RWPE2 (cell line): ENCODE measurements around the gene INAVA.

Experiments used
- ATAC-seq: fragments of 200-7000 bp; cut with Tn5 transposase; 3 replicates; pipeline ENCODE4 v1.9.1; 2021; ENCODE audit warnings: low read depth
- DNase-seq: peaks from one replicate; pipeline ENCODE4 v3.0.0-alpha.2; 2020; ENCODE audit warnings: low spot score
- H3K27ac ChIP-seq: fragments of 450-650 bp; 2 replicates; pipeline ENCODE4 v1.5.1; 2017; ENCODE audit warnings: mild to moderate bottlenecking; ENCODE audit not compliant: poor library complexity, severe bottlenecking
- H3K27me3 ChIP-seq: fragments of 250-450 bp; sonication (Bioruptor Pico); 2 replicates; pipeline ENCODE4 v1.5.1; 2021; ENCODE audit warnings: mild to moderate bottlenecking, moderate library complexity; ENCODE audit not compliant: insufficient read depth, poor library complexity, severe bottlenecking
- H3K36me3 ChIP-seq: fragments of 250-450 bp; sonication (Bioruptor Pico); 2 replicates; pipeline ENCODE4 v1.5.1; 2020; ENCODE audit warnings: low read depth, mild to moderate bottlenecking, moderate library complexity
- H3K4me1 ChIP-seq: fragments of 250-450 bp; sonication (Bioruptor Pico); 2 replicates; pipeline ENCODE4 v1.5.1; 2021; ENCODE audit warnings: mild to moderate bottlenecking, moderate library complexity; ENCODE audit not compliant: insufficient read depth, poor library complexity, severe bottlenecking
- H3K4me3 ChIP-seq: fragments of 250-450 bp; sonication (Bioruptor Pico); 2 replicates; pipeline ENCODE4 v1.5.1; 2021; ENCODE audit warnings: mild to moderate bottlenecking, moderate library complexity; ENCODE audit not compliant: severe bottlenecking
- H3K9me3 ChIP-seq: fragments of 250-450 bp; sonication (Bioruptor Pico); 2 replicates; pipeline ENCODE4 v1.5.1; 2021; ENCODE audit warnings: mild to moderate bottlenecking, moderate library complexity; ENCODE audit not compliant: severe bottlenecking
- TF ChIP-seq, protein P1 (sequence below): fragments of 450-650 bp; IDR thresholded peaks from one replicate; pipeline ENCODE4 v1.5.1; 2017; ENCODE audit warnings: mild to moderate bottlenecking, moderate library complexity; ENCODE audit not compliant: poor library complexity, severe bottlenecking

INAVA gene

DNA sequence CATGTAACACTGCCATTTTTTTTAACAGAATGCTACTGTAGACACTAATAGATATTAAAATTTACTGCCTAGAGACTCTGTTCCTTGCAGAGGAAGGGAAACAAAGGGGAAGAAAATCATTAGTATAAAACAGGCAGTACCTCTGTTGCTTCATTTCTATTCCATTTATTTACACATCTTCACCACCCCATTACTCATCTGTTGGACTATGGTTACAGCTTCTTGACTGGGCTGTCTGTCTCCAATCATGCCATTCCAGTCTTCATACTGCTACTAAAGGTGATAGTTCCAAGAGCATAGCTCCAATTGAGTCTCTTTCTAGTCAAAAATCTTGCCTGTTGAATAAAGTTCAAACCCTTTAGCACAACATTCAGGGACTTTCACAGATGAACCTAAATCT lies 44.1 kb upstream of the INAVA start:
- Histone ChIP-seq H3K36me3 (peaks cover 100% of the 10 kb centered on the region), H3K27me3 (no peaks in the 10 kb centered on the region), H3K4me3 (no peak overlapping the region), H3K4me1 (no peaks in the 10 kb centered on the region), H3K27ac (no peak overlapping the region), H3K9me3 (no peaks in the 10 kb centered on the region)
- ATAC-seq (peak; percentile 33; the same call in 1 of the 3 replicates), DNase-seq (no peak)
- TF ChIP-seq, protein P1, sequence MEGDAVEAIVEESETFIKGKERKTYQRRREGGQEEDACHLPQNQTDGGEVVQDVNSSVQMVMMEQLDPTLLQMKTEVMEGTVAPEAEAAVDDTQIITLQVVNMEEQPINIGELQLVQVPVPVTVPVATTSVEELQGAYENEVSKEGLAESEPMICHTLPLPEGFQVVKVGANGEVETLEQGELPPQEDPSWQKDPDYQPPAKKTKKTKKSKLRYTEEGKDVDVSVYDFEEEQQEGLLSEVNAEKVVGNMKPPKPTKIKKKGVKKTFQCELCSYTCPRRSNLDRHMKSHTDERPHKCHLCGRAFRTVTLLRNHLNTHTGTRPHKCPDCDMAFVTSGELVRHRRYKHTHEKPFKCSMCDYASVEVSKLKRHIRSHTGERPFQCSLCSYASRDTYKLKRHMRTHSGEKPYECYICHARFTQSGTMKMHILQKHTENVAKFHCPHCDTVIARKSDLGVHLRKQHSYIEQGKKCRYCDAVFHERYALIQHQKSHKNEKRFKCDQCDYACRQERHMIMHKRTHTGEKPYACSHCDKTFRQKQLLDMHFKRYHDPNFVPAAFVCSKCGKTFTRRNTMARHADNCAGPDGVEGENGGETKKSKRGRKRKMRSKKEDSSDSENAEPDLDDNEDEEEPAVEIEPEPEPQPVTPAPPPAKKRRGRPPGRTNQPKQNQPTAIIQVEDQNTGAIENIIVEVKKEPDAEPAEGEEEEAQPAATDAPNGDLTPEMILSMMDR = no peak

DNA sequence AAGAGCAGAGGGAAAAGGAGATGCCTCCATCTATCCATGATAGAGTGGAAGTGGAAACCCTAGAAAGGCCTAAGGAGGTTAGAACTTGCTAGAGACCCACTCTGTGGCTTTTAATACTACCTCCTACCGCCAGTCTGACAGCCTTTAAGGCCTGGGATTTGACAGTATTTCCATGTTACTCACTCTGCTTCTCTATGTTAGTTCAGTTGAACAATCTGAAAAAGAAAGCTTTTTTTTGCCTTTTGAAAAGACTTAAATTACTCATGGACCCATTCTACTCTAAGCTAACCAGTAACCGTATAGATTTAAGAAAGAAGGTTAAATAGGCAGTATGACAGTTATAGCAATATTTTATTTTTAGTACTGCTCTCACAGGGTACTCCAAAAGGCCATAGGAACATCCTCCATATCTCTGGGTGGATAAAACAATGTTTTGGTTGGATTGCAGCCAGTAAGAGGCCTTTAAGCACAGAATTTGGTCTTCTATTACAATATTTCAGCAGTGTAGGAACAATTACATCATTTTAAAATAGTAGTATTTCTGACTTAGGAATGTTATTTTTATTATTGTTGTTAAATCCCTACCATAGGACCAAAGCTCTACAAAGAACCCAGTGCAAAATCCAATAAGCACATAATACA lies 37.9 kb upstream of the INAVA start:
- TF ChIP-seq, protein P1 = no peak
- no peak for DNase-seq
- no peak overlapping the region for H3K4me3 ChIP-seq
- no peaks in the 10 kb centered on the region for H3K9me3 ChIP-seq
- no peak for ATAC-seq
- H3K36me3 ChIP-seq = peaks cover 94% of the 10 kb centered on the region
- H3K4me1 ChIP-seq = no peaks in the 10 kb centered on the region
- no peaks in the 10 kb centered on the region for H3K27me3 ChIP-seq
- no peak overlapping the region for H3K27ac ChIP-seq

DNA sequence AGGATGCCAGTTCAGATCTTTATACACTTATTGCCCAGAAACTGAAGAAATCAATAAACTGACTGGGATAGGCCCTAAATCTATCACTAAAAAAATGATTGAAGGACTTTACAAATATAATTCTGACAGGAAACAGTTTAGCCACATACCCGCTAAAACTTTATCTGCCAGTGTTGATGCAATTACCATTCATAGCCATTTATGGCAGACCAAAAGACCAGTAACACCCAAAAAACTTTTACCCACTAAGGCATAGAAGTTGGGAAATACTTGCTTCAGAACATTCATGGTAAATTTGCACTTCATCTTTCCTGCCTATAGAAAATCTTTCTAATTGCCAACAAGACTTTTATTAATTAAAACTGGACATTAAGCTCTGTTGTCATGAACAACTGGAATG lies 36.9 kb upstream of the INAVA start:
- no peak for ATAC-seq
- DNase-seq = no peak
- H3K27me3 ChIP-seq = no peaks in the 10 kb centered on the region
- H3K9me3 ChIP-seq = no peaks in the 10 kb centered on the region
- H3K36me3 ChIP-seq = peaks cover 94% of the 10 kb centered on the region
- H3K27ac ChIP-seq = no peak overlapping the region
- TF ChIP-seq, protein P1 = no peak
- H3K4me1 ChIP-seq = no peaks in the 10 kb centered on the region
- H3K4me3 ChIP-seq = no peak overlapping the region

DNA sequence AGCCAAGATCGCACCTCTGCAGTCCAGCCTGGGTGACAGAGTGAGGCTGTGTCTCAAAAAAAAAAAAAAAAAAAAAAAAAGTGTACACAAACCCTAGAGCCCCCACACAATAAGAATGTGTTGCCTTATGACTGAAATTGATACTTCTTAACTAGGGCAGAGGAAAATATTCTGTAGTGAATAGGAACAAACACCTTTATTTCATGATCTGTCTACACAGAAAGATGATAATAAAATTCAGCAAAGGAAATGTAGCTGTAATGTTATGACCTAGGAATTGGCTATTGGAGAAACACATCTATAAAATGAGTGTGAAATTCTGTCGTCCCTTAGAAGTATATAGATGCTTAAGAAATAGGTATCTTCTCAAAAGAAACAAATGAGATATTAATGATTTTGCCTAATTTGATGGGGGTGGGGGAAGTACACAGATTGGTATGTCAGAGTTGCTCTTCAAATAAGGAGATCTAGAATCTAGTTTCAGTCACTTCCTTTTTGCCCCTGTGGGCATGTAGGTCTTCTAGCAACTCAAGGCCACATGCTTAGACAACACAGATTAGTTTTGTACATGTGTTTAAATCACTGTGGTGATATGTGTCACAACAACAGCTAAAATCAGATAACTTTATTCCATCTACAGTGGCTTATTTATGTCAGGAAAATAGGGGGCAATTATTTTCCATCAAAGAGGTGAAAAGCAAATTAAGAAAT lies 32.6 kb upstream of the INAVA start:
- ATAC-seq (no peak), DNase-seq (no peak)
- TF ChIP-seq, protein P1 = no peak
- no peaks in the 10 kb centered on the region for H3K4me1 ChIP-seq
- no peak overlapping the region for H3K4me3 ChIP-seq
- H3K27ac ChIP-seq = no peak overlapping the region
- peaks cover 59% of the 10 kb centered on the region for H3K36me3 ChIP-seq
- no peaks in the 10 kb centered on the region for H3K27me3 ChIP-seq
- H3K9me3 ChIP-seq = no peaks in the 10 kb centered on the region
